ENCODE data around the gene PTPRT. TPM values are rescaled to one million over a fixed set of nuclear protein-coding genes. Genes with fewer than 3 reads are reported as not detected.

PTPRT gene
- 1 to 10 TPM in 1 of 4 donors, under 1 TPM in 1, not detected in 2; under 0.01 to 2.1 TPM for total RNA-seq

- peaks cover 0 to 5% of the 10 kb centered on the region in 2 donors for H3K4me1 ChIP-seq
- H3K27ac ChIP-seq: no peak within 1 kb of the TSS
- peaks cover 0 to 17% of the 10 kb centered on the region in 2 donors for H3K27me3 ChIP-seq
- no peak for DNase-seq
- H3K36me3 ChIP-seq: no peaks in the 10 kb centered on the region
- intact Hi-C loops (cut with DNase I; ENCODE audit: low total_unique reads): no loop called here
- no peak within 1 kb of the TSS for H3K4me3 ChIP-seq
- TF ChIP-seq POLR2A (IDR thresholded peaks at IDR 0.05): no peak
- TF ChIP-seq, protein P1, sequence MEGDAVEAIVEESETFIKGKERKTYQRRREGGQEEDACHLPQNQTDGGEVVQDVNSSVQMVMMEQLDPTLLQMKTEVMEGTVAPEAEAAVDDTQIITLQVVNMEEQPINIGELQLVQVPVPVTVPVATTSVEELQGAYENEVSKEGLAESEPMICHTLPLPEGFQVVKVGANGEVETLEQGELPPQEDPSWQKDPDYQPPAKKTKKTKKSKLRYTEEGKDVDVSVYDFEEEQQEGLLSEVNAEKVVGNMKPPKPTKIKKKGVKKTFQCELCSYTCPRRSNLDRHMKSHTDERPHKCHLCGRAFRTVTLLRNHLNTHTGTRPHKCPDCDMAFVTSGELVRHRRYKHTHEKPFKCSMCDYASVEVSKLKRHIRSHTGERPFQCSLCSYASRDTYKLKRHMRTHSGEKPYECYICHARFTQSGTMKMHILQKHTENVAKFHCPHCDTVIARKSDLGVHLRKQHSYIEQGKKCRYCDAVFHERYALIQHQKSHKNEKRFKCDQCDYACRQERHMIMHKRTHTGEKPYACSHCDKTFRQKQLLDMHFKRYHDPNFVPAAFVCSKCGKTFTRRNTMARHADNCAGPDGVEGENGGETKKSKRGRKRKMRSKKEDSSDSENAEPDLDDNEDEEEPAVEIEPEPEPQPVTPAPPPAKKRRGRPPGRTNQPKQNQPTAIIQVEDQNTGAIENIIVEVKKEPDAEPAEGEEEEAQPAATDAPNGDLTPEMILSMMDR (IDR thresholded peaks at IDR 0.05): no peak
- H3K9me3 ChIP-seq: no peaks in the 10 kb centered on the region
Measured at GRCh38 chr20:43189554-43190331, at the start of gene PTPRT. Gene PTPRT (minus strand): TSS chr20:43189906. CDS start chr20:43189733, 173 bp downstream.

GRCh38 chr20:43238833-43239232 lies 49.1 kb upstream of the PTPRT start:
- no peaks in the 10 kb centered on the region for H3K9me3 ChIP-seq
- intact Hi-C loops (cut with DNase I; ENCODE audit: low total_unique reads): no loop called here
- no peak for TF ChIP-seq POLR2A (IDR thresholded peaks at IDR 0.05)
- TF ChIP-seq, protein P1 (IDR thresholded peaks at IDR 0.05): no peak
- no peak overlapping the region for H3K4me3 ChIP-seq
- H3K27ac ChIP-seq: no peak overlapping the region
- H3K27me3 ChIP-seq: no peaks in the 10 kb centered on the region
- no peaks in the 10 kb centered on the region for H3K4me1 ChIP-seq
- no peaks in the 10 kb centered on the region for H3K36me3 ChIP-seq
- DNase-seq: no peak

DNA sequence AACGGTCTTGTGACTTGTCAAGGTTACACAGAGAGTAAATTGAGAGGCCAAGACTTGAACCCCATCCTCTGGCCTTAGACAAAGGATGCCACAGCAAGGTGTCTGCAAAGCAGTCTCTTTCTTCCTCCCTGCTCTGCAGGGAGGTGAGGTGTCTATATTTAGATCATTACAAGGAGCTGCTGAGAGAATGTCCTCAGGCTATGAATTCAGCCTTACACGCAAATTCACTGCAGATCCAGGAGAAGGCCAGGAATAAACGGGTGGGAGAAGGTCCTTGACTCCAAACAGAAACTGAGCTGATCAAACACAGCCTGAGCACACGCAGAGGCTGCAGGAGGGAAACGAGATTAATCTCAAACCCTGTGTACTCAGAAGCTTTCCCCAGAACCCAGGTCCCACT lies 48.6 kb upstream of the PTPRT start:
- intact Hi-C loops (cut with DNase I; ENCODE audit: low total_unique reads): no loop called here
- Histone ChIP-seq H3K27ac (no peak overlapping the region), H3K9me3 (no peaks in the 10 kb centered on the region), H3K36me3 (no peaks in the 10 kb centered on the region), H3K4me1 (no peaks in the 10 kb centered on the region), H3K4me3 (no peak overlapping the region), H3K27me3 (no peaks in the 10 kb centered on the region)
- no peak for DNase-seq
- TF ChIP-seq, protein P1 (IDR thresholded peaks at IDR 0.05): no peak
- no peak for TF ChIP-seq POLR2A (IDR thresholded peaks at IDR 0.05)

DNA sequence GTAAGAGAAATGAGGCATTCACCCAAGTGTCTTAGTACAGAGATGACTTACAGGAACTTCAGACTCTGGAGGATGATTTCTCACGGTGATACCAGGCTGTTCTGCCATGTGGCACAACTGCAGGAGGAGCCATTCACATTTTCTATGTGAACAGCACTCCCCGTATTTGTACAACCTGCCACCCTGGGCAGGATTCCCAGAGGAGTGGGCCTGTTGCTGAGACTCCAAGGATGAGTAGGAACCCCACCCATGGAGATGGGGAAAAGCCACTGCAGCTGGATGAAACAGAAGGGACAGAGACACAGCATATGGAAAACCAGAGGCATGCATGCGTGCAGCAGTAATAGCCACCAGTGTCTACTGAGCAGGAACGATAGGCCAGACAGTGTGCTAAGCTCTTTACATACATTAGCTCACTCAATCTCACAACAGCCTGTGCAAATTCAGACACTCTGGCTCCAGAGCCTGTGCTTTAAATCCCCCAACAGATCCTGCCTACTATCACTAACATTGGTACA lies 48.0 kb upstream of the PTPRT start:
- no peak for TF ChIP-seq POLR2A (IDR thresholded peaks at IDR 0.05)
- TF ChIP-seq, protein P1 (IDR thresholded peaks at IDR 0.05): no peak
- intact Hi-C loops (cut with DNase I; ENCODE audit: low total_unique reads): no loop called here
- H3K27me3 ChIP-seq: no peaks in the 10 kb centered on the region

GRCh38 chr20:43235998-43236397 lies 46.3 kb upstream of the PTPRT start:
- no peak for TF ChIP-seq POLR2A (IDR thresholded peaks at IDR 0.05)
- TF ChIP-seq, protein P1 (IDR thresholded peaks at IDR 0.05): no peak
- Histone ChIP-seq H3K4me1 (no peaks in the 10 kb centered on the region), H3K9me3 (no peaks in the 10 kb centered on the region), H3K36me3 (no peaks in the 10 kb centered on the region), H3K27me3 (no peaks in the 10 kb centered on the region), H3K27ac (no peak overlapping the region), H3K4me3 (no peak overlapping the region)
- intact Hi-C loops (cut with DNase I; ENCODE audit: low total_unique reads): no loop called here
- DNase-seq: no peak

More for the DNA sequence above, 48.0 kb upstream of the PTPRT start:
- no peak overlapping the region for H3K4me3 ChIP-seq
- no peaks in the 10 kb centered on the region for H3K9me3 ChIP-seq
- no peak for DNase-seq
- H3K27ac ChIP-seq: no peak overlapping the region
- no peaks in the 10 kb centered on the region for H3K4me1 ChIP-seq
- no peaks in the 10 kb centered on the region for H3K36me3 ChIP-seq

Data from uterus (tissue), 4 donors.